Measurements from ENCODE around the gene FCRL3. TPM values are rescaled to one million over a fixed set of nuclear protein-coding genes. Genes with fewer than 3 reads are reported as not detected.

FCRL3 gene
- total and polyA plus RNA-seq, 10 of the 15 experiments (the other 5 are each of a cell fraction or from before 2014, with no cell fraction given), result 0.04 to 2.3 (median 0.07) TPM; not detected in 5

DNA sequence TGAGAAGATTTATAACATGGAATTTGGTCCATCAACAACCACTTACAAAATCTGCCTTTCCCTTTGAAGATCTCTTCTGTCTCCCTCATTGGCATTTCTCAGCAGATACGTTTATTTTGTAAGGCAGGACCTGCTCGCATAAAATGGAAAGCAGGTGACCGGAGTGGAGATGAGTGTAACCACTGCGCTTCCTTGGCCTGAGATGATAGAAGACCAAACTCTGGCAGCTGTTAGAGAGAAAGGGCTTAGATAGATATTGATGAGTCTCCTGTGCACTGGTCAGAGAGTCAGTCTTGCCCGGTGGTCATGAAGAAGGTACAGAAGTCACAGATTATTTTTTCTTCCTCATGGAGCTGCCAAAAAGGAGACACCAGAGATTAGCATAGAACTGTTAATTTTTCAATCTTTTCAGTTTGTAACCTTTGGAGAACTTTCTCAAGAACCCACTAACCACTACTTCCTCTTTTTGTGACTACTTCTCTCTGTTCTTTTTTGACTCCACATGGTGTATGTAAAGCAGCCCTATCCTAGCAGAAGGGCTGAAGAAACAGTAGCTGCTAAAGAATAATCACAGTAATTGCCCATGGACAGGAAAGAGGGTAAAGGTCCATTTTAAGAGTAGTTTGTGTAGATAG, 47.6 kb downstream of the FCRL3 start (continued):
- TF ChIP-seq CBFB (IDR thresholded peaks at IDR 0.05; ENCODE audit: low read depth), result no peak
- TF ChIP-seq NFYB (IDR thresholded peaks at IDR 0.05; ENCODE audit: insufficient read depth, low read depth, low read length), result no peak
- TF ChIP-seq FOS (IDR thresholded peaks at IDR 0.05; ENCODE audit: borderline replicate concordance, extremely low read depth, insufficient read length), result no peak
- no peak for TF ChIP-seq CBX5 (IDR thresholded peaks at IDR 0.05; ENCODE audit: low read depth)
- no peak for TF ChIP-seq ETV6 (conservative IDR thresholded peaks at IDR 0.05 in 1 of 2, IDR thresholded peaks at IDR 0.05 in 1 of 2; ENCODE audit: borderline replicate concordance in 1 of 2, low read depth in 1 of 2)
- no peak for TF ChIP-seq POLR2AphosphoS5 (IDR thresholded peaks at IDR 0.05; ENCODE audit: low read length)
- TF ChIP-seq, protein P1, sequence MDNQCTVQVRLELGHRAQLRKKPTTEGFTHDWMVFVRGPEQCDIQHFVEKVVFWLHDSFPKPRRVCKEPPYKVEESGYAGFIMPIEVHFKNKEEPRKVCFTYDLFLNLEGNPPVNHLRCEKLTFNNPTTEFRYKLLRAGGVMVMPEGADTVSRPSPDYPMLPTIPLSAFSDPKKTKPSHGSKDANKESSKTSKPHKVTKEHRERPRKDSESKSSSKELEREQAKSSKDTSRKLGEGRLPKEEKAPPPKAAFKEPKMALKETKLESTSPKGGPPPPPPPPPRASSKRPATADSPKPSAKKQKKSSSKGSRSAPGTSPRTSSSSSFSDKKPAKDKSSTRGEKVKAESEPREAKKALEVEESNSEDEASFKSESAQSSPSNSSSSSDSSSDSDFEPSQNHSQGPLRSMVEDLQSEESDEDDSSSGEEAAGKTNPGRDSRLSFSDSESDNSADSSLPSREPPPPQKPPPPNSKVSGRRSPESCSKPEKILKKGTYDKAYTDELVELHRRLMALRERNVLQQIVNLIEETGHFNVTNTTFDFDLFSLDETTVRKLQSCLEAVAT (IDR thresholded peaks at IDR 0.05), result no peak
- no peak for TF ChIP-seq ATF7 (IDR thresholded peaks at IDR 0.05; ENCODE audit: low read depth)
- TF ChIP-seq IKZF1 (conservative IDR thresholded peaks at IDR 0.05), result peak; percentile 57; the same call in 1 of the 2 replicates
- TF ChIP-seq YBX1 (IDR thresholded peaks at IDR 0.05), result no peak
- no peak for TF ChIP-seq CHD1 (IDR thresholded peaks at IDR 0.05; ENCODE audit: low read depth, low read length)
- no peak for TF ChIP-seq ZNF24 (IDR thresholded peaks at IDR 0.05)
- TF ChIP-seq, protein P2, sequence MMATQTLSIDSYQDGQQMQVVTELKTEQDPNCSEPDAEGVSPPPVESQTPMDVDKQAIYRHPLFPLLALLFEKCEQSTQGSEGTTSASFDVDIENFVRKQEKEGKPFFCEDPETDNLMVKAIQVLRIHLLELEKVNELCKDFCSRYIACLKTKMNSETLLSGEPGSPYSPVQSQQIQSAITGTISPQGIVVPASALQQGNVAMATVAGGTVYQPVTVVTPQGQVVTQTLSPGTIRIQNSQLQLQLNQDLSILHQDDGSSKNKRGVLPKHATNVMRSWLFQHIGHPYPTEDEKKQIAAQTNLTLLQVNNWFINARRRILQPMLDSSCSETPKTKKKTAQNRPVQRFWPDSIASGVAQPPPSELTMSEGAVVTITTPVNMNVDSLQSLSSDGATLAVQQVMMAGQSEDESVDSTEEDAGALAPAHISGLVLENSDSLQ (IDR thresholded peaks at IDR 0.05), result no peak
- TF ChIP-seq ZBED1 (IDR thresholded peaks at IDR 0.05; ENCODE audit: borderline replicate concordance), result no peak
- TF ChIP-seq, protein P3, sequence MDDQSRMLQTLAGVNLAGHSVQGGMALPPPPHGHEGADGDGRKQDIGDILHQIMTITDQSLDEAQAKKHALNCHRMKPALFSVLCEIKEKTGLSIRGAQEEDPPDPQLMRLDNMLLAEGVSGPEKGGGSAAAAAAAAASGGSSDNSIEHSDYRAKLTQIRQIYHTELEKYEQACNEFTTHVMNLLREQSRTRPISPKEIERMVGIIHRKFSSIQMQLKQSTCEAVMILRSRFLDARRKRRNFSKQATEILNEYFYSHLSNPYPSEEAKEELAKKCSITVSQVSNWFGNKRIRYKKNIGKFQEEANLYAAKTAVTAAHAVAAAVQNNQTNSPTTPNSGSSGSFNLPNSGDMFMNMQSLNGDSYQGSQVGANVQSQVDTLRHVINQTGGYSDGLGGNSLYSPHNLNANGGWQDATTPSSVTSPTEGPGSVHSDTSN (IDR thresholded peaks at IDR 0.05; ENCODE audit: insufficient replicate concordance, low read depth, low read length), result no peak
- TF ChIP-seq NFYA (IDR thresholded peaks at IDR 0.05; ENCODE audit: borderline replicate concordance, low read depth, low read length), result no peak
- peak; percentile 93 for TF ChIP-seq RUNX3 (IDR thresholded peaks at IDR 0.05; ENCODE audit: low read length)
- no peak for TF ChIP-seq CHD4 (IDR thresholded peaks at IDR 0.05)
- peak; percentile 80; the same call in 1 of the 3 replicates for TF ChIP-seq POU2F2 (IDR thresholded peaks at IDR 0.05; ENCODE audit: borderline replicate concordance, low read depth, low read length)
- TF ChIP-seq, protein P4, sequence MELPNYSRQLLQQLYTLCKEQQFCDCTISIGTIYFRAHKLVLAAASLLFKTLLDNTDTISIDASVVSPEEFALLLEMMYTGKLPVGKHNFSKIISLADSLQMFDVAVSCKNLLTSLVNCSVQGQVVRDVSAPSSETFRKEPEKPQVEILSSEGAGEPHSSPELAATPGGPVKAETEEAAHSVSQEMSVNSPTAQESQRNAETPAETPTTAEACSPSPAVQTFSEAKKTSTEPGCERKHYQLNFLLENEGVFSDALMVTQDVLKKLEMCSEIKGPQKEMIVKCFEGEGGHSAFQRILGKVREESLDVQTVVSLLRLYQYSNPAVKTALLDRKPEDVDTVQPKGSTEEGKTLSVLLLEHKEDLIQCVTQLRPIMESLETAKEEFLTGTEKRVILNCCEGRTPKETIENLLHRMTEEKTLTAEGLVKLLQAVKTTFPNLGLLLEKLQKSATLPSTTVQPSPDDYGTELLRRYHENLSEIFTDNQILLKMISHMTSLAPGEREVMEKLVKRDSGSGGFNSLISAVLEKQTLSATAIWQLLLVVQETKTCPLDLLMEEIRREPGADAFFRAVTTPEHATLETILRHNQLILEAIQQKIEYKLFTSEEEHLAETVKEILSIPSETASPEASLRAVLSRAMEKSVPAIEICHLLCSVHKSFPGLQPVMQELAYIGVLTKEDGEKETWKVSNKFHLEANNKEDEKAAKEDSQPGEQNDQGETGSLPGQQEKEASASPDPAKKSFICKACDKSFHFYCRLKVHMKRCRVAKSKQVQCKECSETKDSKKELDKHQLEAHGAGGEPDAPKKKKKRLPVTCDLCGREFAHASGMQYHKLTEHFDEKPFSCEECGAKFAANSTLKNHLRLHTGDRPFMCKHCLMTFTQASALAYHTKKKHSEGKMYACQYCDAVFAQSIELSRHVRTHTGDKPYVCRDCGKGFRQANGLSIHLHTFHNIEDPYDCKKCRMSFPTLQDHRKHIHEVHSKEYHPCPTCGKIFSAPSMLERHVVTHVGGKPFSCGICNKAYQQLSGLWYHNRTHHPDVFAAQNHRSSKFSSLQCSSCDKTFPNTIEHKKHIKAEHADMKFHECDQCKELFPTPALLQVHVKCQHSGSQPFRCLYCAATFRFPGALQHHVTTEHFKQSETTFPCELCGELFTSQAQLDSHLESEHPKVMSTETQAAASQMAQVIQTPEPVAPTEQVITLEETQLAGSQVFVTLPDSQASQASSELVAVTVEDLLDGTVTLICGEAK (IDR thresholded peaks at IDR 0.05; ENCODE audit: borderline replicate concordance), result no peak
